MM.1S (cell line): ENCODE measurements around the gene LCAT.
A peak's percentile ranks its signal among the peaks of the same experiment; 100 is the strongest.
"Not testable (repeated sequence)": the region's sequence is repeated elsewhere in the genome, so short reads cannot be mapped to it uniquely, and the experiment has no call there.

Experiments
- DNase-seq: peaks from one replicate; pipeline ENCODE4 v3.0.0-alpha.2; 2015
- H2AFZ ChIP-seq: fragments of 300-600 bp; sonication (generic); 2 replicates; pipeline ENCODE4 v1.6.0; 2016; ENCODE audit warnings: antibody characterized with exemption, low read length
- H3F3A ChIP-seq: fragments of 300-600 bp; sonication (generic); 2 replicates; pipeline ENCODE4 v1.6.1; 2016; ENCODE audit warnings: mild to moderate bottlenecking, antibody characterized with exemption, low read length, moderate library complexity, mixed read lengths; ENCODE audit not compliant: insufficient read depth
- H3K27ac ChIP-seq: fragments of 300-600 bp; sonication (generic); 2 replicates; pipeline ENCODE4 v1.5.1; 2016; ENCODE audit warnings: mild to moderate bottlenecking, low read length
- H3K27me3 ChIP-seq: fragments of 300-600 bp; sonication (generic); replicated peaks from 2 replicates; pipeline ENCODE4 v1.6.0; 2016; ENCODE audit warnings: low read length; ENCODE audit not compliant: insufficient read depth
- H3K36me3 ChIP-seq: fragments of 300-600 bp; sonication (generic); replicated peaks from 2 replicates; pipeline ENCODE4 v1.6.1; 2016; ENCODE audit warnings: mild to moderate bottlenecking, low read length, mixed read lengths; ENCODE audit not compliant: insufficient read depth
- H3K4me1 ChIP-seq: fragments of 300-600 bp; sonication (generic); 2 replicates; pipeline ENCODE4 v1.6.1; 2016; ENCODE audit warnings: low read length, mixed read lengths
- H3K4me2 ChIP-seq: fragments of 300-600 bp; sonication (generic); 2 replicates; pipeline ENCODE4 v1.6.0; 2016; ENCODE audit warnings: low read depth, low read length
- H3K4me3 ChIP-seq: fragments of 300-600 bp; sonication (generic); 2 replicates; pipeline ENCODE4 v1.5.1; 2016; ENCODE audit warnings: low read length, mixed read lengths
- H3K79me2 ChIP-seq: fragments of 300-600 bp; sonication (generic); 2 replicates; pipeline ENCODE4 v1.6.1; 2016; ENCODE audit warnings: mixed run types, low read length, mixed read lengths
- H3K9ac ChIP-seq: fragments of 300-600 bp; sonication (generic); 2 replicates; pipeline ENCODE4 v1.6.1; 2016; ENCODE audit warnings: low read length, mixed read lengths
- H3K9me2 ChIP-seq: fragments of 300-600 bp; sonication (generic); replicated peaks from 2 replicates; pipeline ENCODE4 v1.6.1; 2016; ENCODE audit warnings: mild to moderate bottlenecking, low read length, mixed read lengths; ENCODE audit not compliant: insufficient read depth
- H3K9me3 ChIP-seq: fragments of 300-600 bp; sonication (generic); replicated peaks from 2 replicates; pipeline ENCODE4 v1.6.1; 2016; ENCODE audit warnings: mild to moderate bottlenecking, low read length, mixed read lengths; ENCODE audit not compliant: insufficient read depth
- H4K20me1 ChIP-seq: fragments of 300-600 bp; sonication (generic); 2 replicates; pipeline ENCODE4 v1.6.1; 2016; ENCODE audit warnings: mild to moderate bottlenecking, low read length, moderate library complexity, mixed read lengths; ENCODE audit not compliant: insufficient read depth
- EZH2 ChIP-seq: fragments of 300-600 bp; sonication (generic); optimal IDR thresholded peaks from 2 replicates; pipeline ENCODE3; 2017; ENCODE audit warnings: low read depth, mild to moderate bottlenecking, antibody characterized with exemption, low read length, mixed read lengths
- EZH2phosphoT487 ChIP-seq: fragments of 300-600 bp; sonication (generic); IDR thresholded peaks from 2 replicates; pipeline ENCODE4 v1.6.1; 2018; ENCODE audit warnings: antibody characterized with exemption, low read length
- TF ChIP-seq, protein P1 (sequence below): fragments of 300-600 bp; sonication (generic); IDR thresholded peaks from 2 replicates; pipeline ENCODE4 v1.5.1; 2016; ENCODE audit warnings: antibody characterized with exemption, low read length, mixed read lengths

LCAT gene

DNA sequence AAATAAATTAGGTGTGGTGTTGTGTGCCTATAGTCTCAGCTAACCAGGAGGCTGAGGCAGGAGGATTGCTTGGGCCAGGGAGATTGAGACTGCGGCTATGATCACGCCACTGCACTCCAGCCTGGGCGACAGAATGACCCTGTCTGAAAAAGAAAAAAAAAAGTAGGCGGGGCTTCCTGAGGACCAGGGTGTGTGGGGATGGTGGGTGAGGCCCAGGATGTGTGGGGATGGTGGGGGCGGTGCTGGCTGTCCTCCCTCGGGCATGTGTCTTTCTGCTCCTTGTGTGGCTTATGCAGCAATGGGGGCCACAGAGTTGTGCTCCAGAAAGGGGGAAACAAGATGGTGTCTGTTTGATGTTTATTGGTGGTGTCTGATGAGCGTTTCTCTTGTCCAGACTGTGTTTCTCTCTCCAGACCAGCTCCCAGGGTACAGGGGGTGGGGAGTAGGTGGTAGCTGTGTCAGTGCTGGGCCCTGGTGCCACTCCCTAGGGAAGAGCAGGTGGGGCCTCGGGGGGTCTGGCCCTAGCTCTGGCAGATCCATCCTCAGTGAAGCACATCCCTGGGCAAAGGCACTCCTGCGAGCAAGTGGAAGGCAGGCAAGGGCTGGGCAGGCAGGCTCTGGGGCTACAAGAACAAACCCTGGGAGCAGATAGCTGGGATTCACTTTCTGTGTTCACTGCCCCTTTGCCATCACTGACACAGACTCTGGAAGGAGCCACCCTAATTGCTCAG is 2.3 kb downstream of the LCAT start:
- Histone ChIP-seq H3K27me3 (no peaks in the 10 kb centered on the region), H4K20me1 (no peaks in the 10 kb centered on the region), H3K27ac (no peak overlapping the region), H3K4me3 (no peak overlapping the region), H3K4me1 (peaks cover 8% of the 10 kb centered on the region), H3K9me3 (no peaks in the 10 kb centered on the region), H3K9ac (no peak overlapping the region), H3F3A (peaks cover 12% of the 10 kb centered on the region), H2AFZ (no peak overlapping the region), H3K36me3 (no peaks in the 10 kb centered on the region; the same call in 1 of the 2 replicates), H3K79me2 (peaks cover 5% of the 10 kb centered on the region), H3K9me2 (no peaks in the 10 kb centered on the region), H3K4me2 (no peak overlapping the region)
- DNase-seq, result no peak
- TF ChIP-seq, protein P1, sequence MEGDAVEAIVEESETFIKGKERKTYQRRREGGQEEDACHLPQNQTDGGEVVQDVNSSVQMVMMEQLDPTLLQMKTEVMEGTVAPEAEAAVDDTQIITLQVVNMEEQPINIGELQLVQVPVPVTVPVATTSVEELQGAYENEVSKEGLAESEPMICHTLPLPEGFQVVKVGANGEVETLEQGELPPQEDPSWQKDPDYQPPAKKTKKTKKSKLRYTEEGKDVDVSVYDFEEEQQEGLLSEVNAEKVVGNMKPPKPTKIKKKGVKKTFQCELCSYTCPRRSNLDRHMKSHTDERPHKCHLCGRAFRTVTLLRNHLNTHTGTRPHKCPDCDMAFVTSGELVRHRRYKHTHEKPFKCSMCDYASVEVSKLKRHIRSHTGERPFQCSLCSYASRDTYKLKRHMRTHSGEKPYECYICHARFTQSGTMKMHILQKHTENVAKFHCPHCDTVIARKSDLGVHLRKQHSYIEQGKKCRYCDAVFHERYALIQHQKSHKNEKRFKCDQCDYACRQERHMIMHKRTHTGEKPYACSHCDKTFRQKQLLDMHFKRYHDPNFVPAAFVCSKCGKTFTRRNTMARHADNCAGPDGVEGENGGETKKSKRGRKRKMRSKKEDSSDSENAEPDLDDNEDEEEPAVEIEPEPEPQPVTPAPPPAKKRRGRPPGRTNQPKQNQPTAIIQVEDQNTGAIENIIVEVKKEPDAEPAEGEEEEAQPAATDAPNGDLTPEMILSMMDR, result no peak
- TF ChIP-seq EZH2, result no peak
- no peak for TF ChIP-seq EZH2phosphoT487

DNA sequence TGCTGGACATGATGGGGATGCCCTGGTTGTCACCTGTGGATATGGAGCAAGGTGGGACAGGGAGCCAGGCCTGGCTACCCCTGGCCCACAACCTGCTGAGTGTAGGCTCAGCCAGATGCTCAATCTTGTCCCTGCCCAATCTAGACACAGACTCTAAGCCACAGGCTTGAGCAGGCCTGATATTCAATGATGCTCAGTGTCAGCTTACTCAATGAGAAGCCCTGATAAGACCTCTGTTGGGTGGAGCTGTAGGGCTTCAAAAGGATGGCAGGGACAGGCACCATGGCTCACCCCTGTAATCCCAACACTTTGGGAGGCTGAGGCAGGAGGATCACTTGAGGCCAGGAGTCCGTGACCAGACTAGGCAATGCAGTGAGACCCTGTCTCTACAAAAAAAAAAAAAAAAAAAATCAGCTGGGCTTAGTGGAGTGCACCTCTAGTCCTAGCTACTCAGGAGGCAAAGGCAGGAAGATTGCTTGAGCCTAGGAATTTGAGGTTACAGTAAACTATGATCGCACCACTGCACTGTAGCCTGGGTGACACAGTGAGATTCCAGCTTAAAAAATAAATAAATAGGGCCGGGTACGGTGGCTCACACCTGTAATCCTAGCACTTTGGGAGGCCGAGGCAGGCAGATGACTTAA is 3.4 kb downstream of the LCAT start:
- Histone ChIP-seq H3K27me3 (no peaks in the 10 kb centered on the region), H3K4me2 (no peak overlapping the region), H3K9ac (no peak overlapping the region), H2AFZ (no peak overlapping the region), H3K27ac (no peak overlapping the region), H3K36me3 (no peaks in the 10 kb centered on the region; the same call in 1 of the 2 replicates), H3K79me2 (peaks cover 15% of the 10 kb centered on the region), H3K4me3 (no peak overlapping the region), H3F3A (peaks cover 17% of the 10 kb centered on the region), H3K4me1 (peaks cover 8% of the 10 kb centered on the region), H3K9me2 (no peaks in the 10 kb centered on the region), H3K9me3 (no peaks in the 10 kb centered on the region), H4K20me1 (no peaks in the 10 kb centered on the region)
- DNase-seq, result no peak
- TF ChIP-seq EZH2, result no peak
- TF ChIP-seq, protein P1, result no peak
- TF ChIP-seq EZH2phosphoT487, result no peak

DNA sequence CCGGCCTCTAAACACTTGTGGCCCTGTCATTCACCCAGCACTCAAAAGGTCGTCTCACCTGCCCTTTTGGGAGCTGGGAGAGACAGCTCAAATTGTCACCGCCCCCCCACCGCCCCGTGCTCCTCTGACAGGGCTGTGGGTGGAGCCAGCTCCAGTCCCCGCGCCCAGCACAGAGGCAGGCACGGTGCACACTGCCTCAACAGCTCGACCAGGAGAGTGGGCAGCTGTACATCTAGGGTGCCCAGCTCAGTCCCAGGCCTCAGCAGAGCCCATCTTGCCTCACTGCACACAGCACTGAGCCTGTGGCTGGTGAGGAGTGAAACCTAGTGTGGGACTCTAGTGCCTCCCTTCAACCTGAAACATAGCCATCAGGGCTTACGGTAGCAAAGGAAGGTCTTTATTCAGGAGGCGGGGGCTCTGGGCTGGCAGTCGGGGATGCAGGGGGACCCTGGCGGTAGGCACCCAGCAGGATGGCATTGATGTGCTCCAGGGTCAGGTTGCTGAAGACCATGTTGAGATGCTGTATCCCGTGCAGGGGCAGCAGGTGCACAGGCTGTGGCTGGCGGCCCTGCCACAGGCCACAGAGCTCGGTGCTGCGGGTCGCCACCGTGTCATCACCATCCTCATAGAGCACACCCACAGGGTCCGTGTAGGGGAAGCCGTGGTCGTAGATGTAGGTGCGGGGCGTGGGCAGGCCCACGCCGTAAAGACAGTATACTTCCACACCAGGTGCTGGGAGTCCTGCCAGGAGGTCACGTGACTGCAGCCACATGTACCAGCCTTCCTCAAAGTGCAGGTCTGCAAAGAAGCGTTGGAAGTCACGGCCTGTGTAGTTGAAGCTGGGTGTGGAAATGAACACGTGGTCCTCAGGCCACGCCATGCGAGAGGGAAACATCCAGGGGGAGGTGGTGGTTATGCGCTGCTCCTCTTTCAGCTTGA is 4.1 kb downstream of the LCAT start:
- H4K20me1 ChIP-seq, result no peaks in the 10 kb centered on the region
- no peak overlapping the region for H2AFZ ChIP-seq
- no peaks in the 10 kb centered on the region; the same call in 1 of the 2 replicates for H3K36me3 ChIP-seq
- no peak overlapping the region for H3K4me3 ChIP-seq
- H3K27me3 ChIP-seq, result no peaks in the 10 kb centered on the region
- H3K4me2 ChIP-seq, result no peak overlapping the region
- no peaks in the 10 kb centered on the region for H3K9me2 ChIP-seq
- H3K9ac ChIP-seq, result no peak overlapping the region
- peaks cover 17% of the 10 kb centered on the region for H3F3A ChIP-seq
- peaks cover 22% of the 10 kb centered on the region for H3K79me2 ChIP-seq
- DNase-seq, result no peak
- no peaks in the 10 kb centered on the region for H3K9me3 ChIP-seq
- peaks cover 13% of the 10 kb centered on the region for H3K4me1 ChIP-seq
- H3K27ac ChIP-seq, result no peak overlapping the region
- TF ChIP-seq EZH2 (no peak), EZH2phosphoT487 (no peak)

DNA sequence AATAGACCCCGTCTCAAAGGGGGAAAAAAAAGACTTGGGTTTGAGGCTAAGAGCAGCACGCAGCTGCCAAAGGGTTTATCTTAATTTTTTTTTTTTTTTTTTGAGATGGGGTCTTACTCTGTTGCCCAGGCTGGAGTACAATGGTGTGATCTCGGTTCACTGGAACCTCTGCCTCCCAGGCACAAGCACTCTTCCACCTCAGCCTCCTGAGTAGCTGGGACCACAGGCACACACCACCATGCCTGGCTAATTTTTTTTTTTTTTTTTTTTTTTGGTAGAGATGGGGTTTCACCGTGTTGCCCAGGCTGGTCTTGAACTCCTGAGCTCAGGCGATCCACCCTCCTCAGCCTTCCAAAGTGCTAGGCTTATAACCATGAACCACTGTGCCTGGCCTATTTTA is 6.2 kb downstream of the LCAT start:
- H3F3A ChIP-seq, result peaks cover 17% of the 10 kb centered on the region
- H3K36me3 ChIP-seq, H3K27me3 ChIP-seq, H4K20me1 ChIP-seq, H3K9me2 ChIP-seq, H3K9me3 ChIP-seq, H2AFZ ChIP-seq, H3K9ac ChIP-seq, DNase-seq, H3K4me3 ChIP-seq: not testable (repeated sequence)
- peak overlapping the region; percentile 87 for H3K4me2 ChIP-seq
- peaks cover 15% of the 10 kb centered on the region for H3K4me1 ChIP-seq
- peaks cover 30% of the 10 kb centered on the region for H3K79me2 ChIP-seq
- peak overlapping the region; percentile 82; the same call in 1 of the 2 replicates for H3K27ac ChIP-seq
